Measurements from ENCODE around the gene SYT13.

Gene SYT13

GRCh38 chr11:45252877-45253276 is 33.3 kb downstream of the SYT13 start:
- TF ChIP-seq GATA2 (IDR thresholded peaks at IDR 0.05; ENCODE audit: low read depth, low read length) (no peak), GATA3 (IDR thresholded peaks at IDR 0.05; ENCODE audit: low read depth, low read length) (no peak)

DNA sequence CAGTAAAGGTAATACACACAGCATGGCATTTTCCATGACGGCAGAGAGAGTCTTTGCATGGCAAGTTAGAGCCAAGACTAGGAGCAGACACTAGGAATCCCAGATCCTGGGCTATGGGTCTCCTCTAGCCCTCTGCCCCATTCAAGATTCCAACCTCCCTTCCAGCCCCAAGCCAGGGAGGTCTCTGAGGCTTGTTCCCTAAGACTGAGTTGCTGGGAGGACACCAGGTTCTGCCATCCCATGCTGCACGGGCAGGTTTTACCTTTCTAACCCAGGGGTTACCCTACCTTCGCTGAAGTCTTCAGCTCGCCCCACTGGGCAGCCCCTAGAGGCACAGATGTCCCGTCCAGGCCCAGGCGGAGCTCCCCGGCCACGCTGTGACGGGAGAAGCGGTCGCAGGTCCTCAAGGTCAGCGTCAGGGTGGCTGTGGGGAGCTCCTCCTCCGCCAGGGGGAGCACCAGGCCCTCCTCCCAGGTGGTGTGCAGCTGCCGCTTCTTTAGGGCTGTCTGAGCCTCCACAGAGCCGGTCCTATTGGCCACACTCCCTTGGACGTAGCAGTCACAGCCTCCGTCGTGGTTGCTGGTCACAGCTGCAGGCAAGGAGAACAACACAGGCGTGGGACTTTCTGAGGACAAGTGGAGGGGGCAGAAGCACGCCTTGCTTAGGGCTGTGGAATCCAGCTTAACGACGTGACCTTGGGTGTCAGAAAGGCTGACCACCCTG is 33.8 kb downstream of the SYT13 start:
- TF ChIP-seq GATA3 (IDR thresholded peaks at IDR 0.05; ENCODE audit: low read depth, low read length) (no peak), GATA2 (IDR thresholded peaks at IDR 0.05; ENCODE audit: low read depth, low read length) (no peak)

DNA sequence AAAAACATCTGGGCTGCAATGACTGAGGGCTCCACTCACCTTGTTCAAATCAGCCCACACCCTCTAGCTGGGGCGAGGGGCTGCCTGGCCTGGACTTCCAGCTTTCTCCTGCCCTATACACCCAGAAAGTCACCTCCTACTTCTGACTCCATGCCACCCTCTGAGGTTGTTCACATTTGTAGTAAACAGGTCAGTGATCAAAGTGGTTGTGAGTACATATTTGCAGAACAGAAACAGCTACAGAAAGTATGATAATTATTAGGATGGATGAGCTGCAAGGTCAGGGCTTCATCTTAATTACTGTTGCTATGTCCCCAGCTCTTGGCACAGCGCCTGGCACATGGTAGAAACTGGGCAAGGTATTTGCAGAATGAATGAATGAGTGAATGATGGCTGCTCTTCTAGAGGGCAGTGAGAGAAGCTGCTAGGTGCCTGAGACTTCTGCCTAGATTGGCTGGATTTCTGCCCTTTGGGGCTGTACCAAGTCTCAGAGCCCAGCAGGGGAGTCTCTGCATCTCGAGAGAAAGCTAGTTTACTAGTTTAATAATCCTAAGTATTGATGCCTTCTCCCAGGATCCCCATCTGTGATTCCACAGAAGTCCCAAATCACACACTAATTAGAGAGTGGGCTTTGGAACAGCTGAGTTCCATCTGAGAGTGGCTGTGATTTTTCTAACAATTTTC is 36.0 kb downstream of the SYT13 start:
- TF ChIP-seq GATA2 (IDR thresholded peaks at IDR 0.05; ENCODE audit: low read depth, low read length): no peak
- TF ChIP-seq GATA3 (IDR thresholded peaks at IDR 0.05; ENCODE audit: low read depth, low read length): no peak

GRCh38 chr11:45248501-45249011 is 37.6 kb downstream of the SYT13 start:
- TF ChIP-seq GATA3 (IDR thresholded peaks at IDR 0.05; ENCODE audit: low read depth, low read length) (no peak), GATA2 (IDR thresholded peaks at IDR 0.05; ENCODE audit: low read depth, low read length) (no peak)

GRCh38 chr11:45247433-45247832 is 38.7 kb downstream of the SYT13 start:
- TF ChIP-seq GATA2 (IDR thresholded peaks at IDR 0.05; ENCODE audit: low read depth, low read length) (no peak), GATA3 (IDR thresholded peaks at IDR 0.05; ENCODE audit: low read depth, low read length) (no peak)

DNA sequence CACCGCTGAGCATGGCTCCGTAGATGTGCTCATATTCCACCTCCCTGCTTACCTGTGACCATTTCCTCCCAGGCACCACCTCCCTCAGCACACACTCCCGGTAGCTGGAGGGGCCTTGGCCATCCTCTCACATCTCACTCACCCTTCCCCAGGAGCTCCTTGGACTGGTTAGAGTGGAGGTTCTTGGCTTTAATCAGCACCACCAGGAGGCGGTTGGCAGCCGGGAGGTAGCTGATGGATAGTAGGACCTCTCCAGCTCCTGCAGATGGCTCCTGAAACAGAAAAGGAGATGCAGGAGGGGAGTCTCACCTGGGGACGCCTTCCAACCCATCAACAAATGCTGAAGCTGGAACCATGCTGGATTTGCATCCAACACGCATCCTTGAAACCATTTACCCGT is 39.9 kb downstream of the SYT13 start:
- TF ChIP-seq GATA2 (IDR thresholded peaks at IDR 0.05; ENCODE audit: low read depth, low read length) (no peak), GATA3 (IDR thresholded peaks at IDR 0.05; ENCODE audit: low read depth, low read length) (no peak)

DNA sequence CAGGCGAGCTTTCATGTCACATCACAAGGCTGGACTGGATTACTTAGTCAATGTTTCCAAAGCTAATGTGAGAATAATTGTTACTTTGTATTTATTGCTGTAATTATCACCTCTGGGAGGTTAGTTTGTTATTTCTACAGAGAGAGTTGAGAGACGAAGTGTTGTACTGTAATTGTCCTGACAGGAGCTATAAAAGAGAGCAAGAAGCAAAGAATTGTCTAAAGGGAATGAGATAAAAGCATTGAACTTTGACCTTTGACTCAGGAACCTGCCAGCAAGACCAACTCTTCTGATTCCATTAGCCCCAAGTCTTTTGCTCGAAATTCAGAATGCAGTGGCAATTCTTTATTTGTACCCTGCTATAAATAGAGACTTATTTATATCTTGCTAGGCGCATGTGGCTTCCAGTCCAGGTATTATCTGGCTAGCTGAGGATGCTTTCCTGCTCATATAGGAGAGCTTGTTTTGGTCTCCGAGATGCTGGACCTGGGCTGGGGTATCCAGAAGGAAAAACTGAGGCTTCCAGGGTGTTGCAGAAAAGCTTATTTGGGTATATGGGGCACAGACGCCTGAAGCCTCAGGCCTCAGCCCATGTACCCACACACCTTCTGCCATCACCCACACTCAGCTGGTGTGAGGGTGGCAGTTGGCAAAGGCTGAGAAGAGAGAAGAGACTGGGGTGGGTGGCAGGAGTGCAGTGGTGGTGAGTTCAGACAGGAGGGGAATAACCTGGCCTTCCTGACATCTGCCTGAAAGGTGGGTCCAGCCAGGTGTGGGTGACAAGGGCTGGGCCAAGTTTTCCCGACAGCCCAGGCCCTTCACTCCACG is 40.7 kb downstream of the SYT13 start:
- TF ChIP-seq GATA2 (IDR thresholded peaks at IDR 0.05; ENCODE audit: low read depth, low read length) (no peak), GATA3 (IDR thresholded peaks at IDR 0.05; ENCODE audit: low read depth, low read length) (no peak)

- TF ChIP-seq GATA2 (IDR thresholded peaks at IDR 0.05; ENCODE audit: low read depth, low read length): no peak
- TF ChIP-seq GATA3 (IDR thresholded peaks at IDR 0.05; ENCODE audit: low read depth, low read length): no peak
Measured at GRCh38 chr11:45243967-45244366, 42.2 kb downstream of the SYT13 start.

- TF ChIP-seq GATA2 (IDR thresholded peaks at IDR 0.05; ENCODE audit: low read depth, low read length) (no peak), GATA3 (IDR thresholded peaks at IDR 0.05; ENCODE audit: low read depth, low read length) (no peak)
Measured at GRCh38 chr11:45239733-45240132, 46.4 kb downstream of the SYT13 start.

GRCh38 chr11:45238724-45239123 is 47.4 kb downstream of the SYT13 start:
- no peak for TF ChIP-seq GATA2 (IDR thresholded peaks at IDR 0.05; ENCODE audit: low read depth, low read length)
- no peak for TF ChIP-seq GATA3 (IDR thresholded peaks at IDR 0.05; ENCODE audit: low read depth, low read length)

DNA sequence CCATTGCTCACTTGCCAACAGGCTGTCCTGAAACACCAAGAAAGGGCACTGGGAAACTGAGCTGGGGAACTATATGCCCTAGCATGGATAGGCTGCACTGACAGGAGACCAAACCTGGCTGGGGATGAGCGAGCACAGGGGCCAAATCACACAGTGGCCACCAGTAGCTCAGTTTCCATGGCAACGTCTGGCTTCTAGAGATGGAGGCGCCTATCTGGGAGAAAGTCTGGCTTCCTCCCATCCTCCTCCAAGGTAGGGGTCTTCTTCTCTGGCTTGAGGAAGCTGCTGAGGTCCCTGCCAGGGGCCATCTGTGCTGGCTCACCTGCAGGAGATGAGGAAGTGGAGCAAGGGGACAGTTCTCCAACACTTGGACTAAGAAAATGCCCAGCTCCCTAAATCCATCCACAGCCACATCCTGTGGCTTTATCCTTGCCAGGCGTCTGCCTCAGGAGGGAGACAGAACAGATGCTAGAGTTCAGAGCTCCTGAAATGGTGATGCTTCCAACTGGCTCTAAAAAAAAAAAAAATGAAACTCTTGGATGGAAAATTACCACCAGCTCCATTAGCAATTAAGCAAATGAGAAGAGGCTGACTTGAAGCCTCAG is 48.3 kb downstream of the SYT13 start:
- TF ChIP-seq GATA3 (IDR thresholded peaks at IDR 0.05; ENCODE audit: low read depth, low read length) (no peak), GATA2 (IDR thresholded peaks at IDR 0.05; ENCODE audit: low read depth, low read length) (no peak)

- no peak for TF ChIP-seq GATA2 (IDR thresholded peaks at IDR 0.05; ENCODE audit: low read depth, low read length)
- TF ChIP-seq GATA3 (IDR thresholded peaks at IDR 0.05; ENCODE audit: low read depth, low read length): no peak
Measured at GRCh38 chr11:45234306-45235006, 51.7 kb downstream of the SYT13 start.

- TF ChIP-seq GATA3 (IDR thresholded peaks at IDR 0.05; ENCODE audit: low read depth, low read length) (no peak), GATA2 (IDR thresholded peaks at IDR 0.05; ENCODE audit: low read depth, low read length) (no peak)
Measured at GRCh38 chr11:45233804-45234170, 52.4 kb downstream of the SYT13 start.

All from SH-SY5Y (cell line).